ENCODE measurements around the gene NOTCH1. TPM values are rescaled to one million over a fixed set of nuclear protein-coding genes. Genes with fewer than 3 reads are reported as not detected.

Gene NOTCH1
- total RNA-seq, 1 donor from 2014 or later = 34.1 TPM

GRCh38 chr9:136457326-136457725, 88.5 kb downstream of the NOTCH1 start:
- no peak overlapping the region for H2AFZ ChIP-seq (ENCODE audit: low read depth, low read length)
- peaks cover 68% of the 10 kb centered on the region for H4K20me1 ChIP-seq (ENCODE audit: insufficient read depth, low read length)
- peaks cover 41% of the 10 kb centered on the region for H3K36me3 ChIP-seq (ENCODE audit: insufficient read depth, low read length)
- H3K79me2 ChIP-seq (ENCODE audit: insufficient read depth, low read length) = peaks cover 28% of the 10 kb centered on the region
- H3K9me3 Mint-ChIP-seq (ENCODE audit: unreplicated experiment) = no peaks in the 10 kb centered on the region
- H3K27me3 Mint-ChIP-seq (ENCODE audit: low read depth, unreplicated experiment) = no peaks in the 10 kb centered on the region
- no peak overlapping the region for H3K4me3 ChIP-seq (ENCODE audit: insufficient read depth, low read depth, low read length)
- no peaks in the 10 kb centered on the region for H3K4me1 ChIP-seq (ENCODE audit: insufficient read depth, low read length)
- H3K27ac Mint-ChIP-seq (ENCODE audit: unreplicated experiment) = no peak overlapping the region
- H3K4me1 Mint-ChIP-seq (ENCODE audit: low read depth, unreplicated experiment) = no peaks in the 10 kb centered on the region
- H3K27ac ChIP-seq (ENCODE audit: low read depth, low read length) = no peak overlapping the region
- H3K27me3 ChIP-seq (ENCODE audit: insufficient read depth, low read length) = no peaks in the 10 kb centered on the region
- FAIRE-seq (no peak), DNase-seq (ENCODE audit: low read depth) (no peak)
- no peak overlapping the region for H3K4me2 ChIP-seq (ENCODE audit: low read length)
- H3K9me3 ChIP-seq (ENCODE audit: insufficient read depth, low read depth, low read length) = no peaks in the 10 kb centered on the region
- peaks cover 34% of the 10 kb centered on the region for H3K36me3 Mint-ChIP-seq (ENCODE audit: low read depth, unreplicated experiment)
- no peak overlapping the region for H3K4me3 Mint-ChIP-seq (ENCODE audit: unreplicated experiment)
- no peak overlapping the region for H3K9ac ChIP-seq (ENCODE audit: low read length)
- no peak for TF ChIP-seq CTCF (IDR thresholded peaks at IDR 0.05; ENCODE audit: insufficient read depth, low read depth, low read length)

- no peak for FAIRE-seq
- Histone ChIP-seq H2AFZ (ENCODE audit: low read depth, low read length) (no peak overlapping the region), H3K9ac (ENCODE audit: low read length) (no peak overlapping the region), H3K27ac (ENCODE audit: low read depth, low read length) (no peak overlapping the region), H3K4me2 (ENCODE audit: low read length) (no peak overlapping the region), H3K36me3 (ENCODE audit: insufficient read depth, low read length) (peaks cover 38% of the 10 kb centered on the region), H3K79me2 (ENCODE audit: insufficient read depth, low read length) (peaks cover 21% of the 10 kb centered on the region), H3K4me1 (ENCODE audit: insufficient read depth, low read length) (no peaks in the 10 kb centered on the region), H3K27me3 (ENCODE audit: insufficient read depth, low read length) (no peaks in the 10 kb centered on the region), H4K20me1 (ENCODE audit: insufficient read depth, low read length) (peaks cover 63% of the 10 kb centered on the region), H3K9me3 (ENCODE audit: insufficient read depth, low read depth, low read length) (no peaks in the 10 kb centered on the region), H3K4me3 (ENCODE audit: insufficient read depth, low read depth, low read length) (no peak overlapping the region)
- Mint-ChIP-seq H3K4me1 (ENCODE audit: low read depth, unreplicated experiment) (no peaks in the 10 kb centered on the region), H3K4me3 (ENCODE audit: unreplicated experiment) (no peak overlapping the region), H3K27ac (ENCODE audit: unreplicated experiment) (peak overlapping the region; percentile 53), H3K9me3 (ENCODE audit: unreplicated experiment) (no peaks in the 10 kb centered on the region), H3K27me3 (ENCODE audit: low read depth, unreplicated experiment) (no peaks in the 10 kb centered on the region), H3K36me3 (ENCODE audit: low read depth, unreplicated experiment) (peaks cover 34% of the 10 kb centered on the region)
- TF ChIP-seq CTCF (IDR thresholded peaks at IDR 0.05; ENCODE audit: insufficient read depth, low read depth, low read length) = no peak
- TF ChIP-seq EZH2 (IDR thresholded peaks at IDR 0.05; ENCODE audit: insufficient read depth, low read length) = no peak
- no peak for DNase-seq (ENCODE audit: low read depth)
Measured at GRCh38 chr9:136456258-136456657, 89.6 kb downstream of the NOTCH1 start.

DNA sequence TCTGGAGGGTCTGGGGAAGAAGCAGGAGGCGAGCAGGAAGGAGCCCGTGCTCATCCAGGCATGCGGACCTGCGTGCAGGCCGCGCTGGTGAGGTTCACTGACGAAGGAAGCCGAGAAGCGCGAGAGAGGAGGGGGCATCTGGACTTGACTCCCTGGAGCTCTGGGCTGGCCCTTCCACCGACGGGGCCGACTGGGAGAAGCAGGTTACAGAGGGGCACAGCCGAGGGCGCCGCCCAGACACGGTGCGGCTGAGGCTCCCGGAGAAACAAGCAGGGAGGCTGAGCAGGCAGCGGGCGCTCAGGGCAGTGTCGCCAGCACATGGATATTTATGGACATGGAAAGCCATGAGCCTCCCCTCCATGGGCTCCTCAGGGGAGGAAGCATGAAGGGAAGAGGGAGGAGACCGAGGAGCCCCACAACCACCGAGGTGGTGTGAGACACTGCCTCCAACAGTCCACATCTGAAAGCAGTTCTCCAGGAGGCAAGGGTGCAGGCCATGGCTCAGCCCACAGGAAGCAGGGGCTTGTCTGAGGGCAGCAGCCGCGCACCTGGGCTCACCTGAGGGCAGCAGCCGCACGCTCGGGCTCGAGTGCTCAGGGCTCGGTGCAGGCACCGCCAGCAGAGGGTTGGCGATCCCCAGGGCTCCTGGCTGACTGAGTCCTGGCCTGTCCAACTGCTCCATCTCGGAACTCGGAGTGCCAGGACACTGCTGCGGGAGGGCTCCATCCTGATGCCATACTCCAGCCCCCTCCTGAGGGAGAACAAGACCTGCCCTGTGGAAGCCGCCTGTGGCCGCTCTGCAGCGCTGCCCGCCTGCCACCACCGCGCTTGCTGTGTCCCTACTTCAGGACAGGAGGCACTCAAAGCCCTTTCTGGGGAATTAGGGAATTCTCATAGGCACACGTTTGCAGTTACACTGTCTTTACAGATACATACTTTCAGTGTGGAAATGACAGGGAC, 90.5 kb downstream of the NOTCH1 start:
- no peak overlapping the region for H3K4me2 ChIP-seq (ENCODE audit: low read length)
- H3K27me3 ChIP-seq (ENCODE audit: insufficient read depth, low read length) = no peaks in the 10 kb centered on the region
- peaks cover 65% of the 10 kb centered on the region for H4K20me1 ChIP-seq (ENCODE audit: insufficient read depth, low read length)
- H3K9me3 ChIP-seq (ENCODE audit: insufficient read depth, low read depth, low read length) = no peaks in the 10 kb centered on the region
- no peaks in the 10 kb centered on the region for H3K4me1 ChIP-seq (ENCODE audit: insufficient read depth, low read length)
- TF ChIP-seq EZH2 (IDR thresholded peaks at IDR 0.05; ENCODE audit: insufficient read depth, low read length) = no peak
- TF ChIP-seq CTCF (IDR thresholded peaks at IDR 0.05; ENCODE audit: insufficient read depth, low read depth, low read length) = no peak
- no peak overlapping the region for H3K4me3 ChIP-seq (ENCODE audit: insufficient read depth, low read depth, low read length)
- H3K4me1 Mint-ChIP-seq (ENCODE audit: low read depth, unreplicated experiment) = no peaks in the 10 kb centered on the region
- H3K27ac ChIP-seq (ENCODE audit: low read depth, low read length) = no peak overlapping the region
- no peak overlapping the region for H3K4me3 Mint-ChIP-seq (ENCODE audit: unreplicated experiment)
- no peak overlapping the region for H2AFZ ChIP-seq (ENCODE audit: low read depth, low read length)
- H3K36me3 Mint-ChIP-seq (ENCODE audit: low read depth, unreplicated experiment) = peaks cover 34% of the 10 kb centered on the region
- no peaks in the 10 kb centered on the region for H3K27me3 Mint-ChIP-seq (ENCODE audit: low read depth, unreplicated experiment)
- no peak overlapping the region for H3K27ac Mint-ChIP-seq (ENCODE audit: unreplicated experiment)
- no peak overlapping the region for H3K9ac ChIP-seq (ENCODE audit: low read length)
- peaks cover 38% of the 10 kb centered on the region for H3K36me3 ChIP-seq (ENCODE audit: insufficient read depth, low read length)
- H3K9me3 Mint-ChIP-seq (ENCODE audit: unreplicated experiment) = no peaks in the 10 kb centered on the region
- peaks cover 17% of the 10 kb centered on the region for H3K79me2 ChIP-seq (ENCODE audit: insufficient read depth, low read length)
- FAIRE-seq = no peak
- DNase-seq (ENCODE audit: low read depth) = no peak
